ENCODE measurements around the gene ALG1L2. TPM values are rescaled to one million over a fixed set of nuclear protein-coding genes. Genes with fewer than 3 reads are reported as not detected.

Gene ALG1L2
- total and polyA plus RNA-seq, 2 of the 4 experiments (the other 2 are of a cell fraction), result not detected

DNA sequence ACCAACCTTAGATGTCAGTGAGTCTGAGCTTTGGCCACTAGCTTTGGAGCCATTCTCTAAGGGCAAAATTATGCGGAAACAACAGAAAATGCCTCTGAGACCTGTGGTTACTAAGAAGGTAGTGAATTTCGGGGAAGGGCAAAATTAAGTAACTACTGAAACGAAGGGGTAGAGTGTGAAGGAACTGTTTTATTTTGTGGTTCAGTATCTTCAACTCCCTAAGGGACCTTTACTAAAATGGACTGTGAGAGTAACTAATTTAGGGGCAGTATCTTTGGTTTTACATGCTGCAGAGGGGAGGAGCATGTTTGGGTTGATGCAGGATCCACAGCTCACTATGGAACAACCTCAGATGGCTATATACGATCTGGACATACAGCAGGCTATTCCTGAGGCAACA is 8.0 kb upstream of the ALG1L2 start:
- Histone ChIP-seq H2BK5ac (ENCODE audit: low read depth, low read length, poor library complexity, severe bottlenecking) (no peak overlapping the region), H4K5ac (ENCODE audit: low read depth, low read length) (no peak overlapping the region), H2BK15ac (ENCODE audit: low read depth, low read length) (no peak overlapping the region), H3K4ac (ENCODE audit: low read depth, low read length) (no peak overlapping the region), H3K27ac (ENCODE audit: insufficient read depth, low read length) (no peak overlapping the region), H3K9ac (ENCODE audit: low read depth, low read length) (no peak overlapping the region), H3K79me1 (ENCODE audit: low read depth in 1 of 2, low read length in 2 of 2) (no peaks in the 10 kb centered on the region), H3K4me2 (ENCODE audit: low read depth, low read length) (no peak overlapping the region), H2AK9ac (replicated peaks; ENCODE audit: low read depth, low read length, poor library complexity) (no peak overlapping the region), H2BK20ac (ENCODE audit: low read depth, low read length) (no peak overlapping the region), H4K91ac (ENCODE audit: insufficient read depth, low read depth, low read length) (no peak overlapping the region), H3K36me3 (ENCODE audit: control insufficient read depth, insufficient read depth, low read length) (no peaks in the 10 kb centered on the region), H2AFZ (replicated peaks; ENCODE audit: low read length, poor library complexity) (no peak overlapping the region), H2AK5ac (ENCODE audit: low read depth, low read length) (no peak overlapping the region), H4K20me1 (ENCODE audit: insufficient read depth, low read length) (no peaks in the 10 kb centered on the region), H3K23ac (ENCODE audit: low read depth, low read length) (no peak overlapping the region), H3K9me3 (ENCODE audit: control insufficient read depth, insufficient read depth, low read length) (no peaks in the 10 kb centered on the region), H3K18ac (ENCODE audit: low read depth, low read length) (no peak overlapping the region), H3K9me1 (ENCODE audit: insufficient read depth, low read length) (no peaks in the 10 kb centered on the region), H3K4me1 (ENCODE audit: control insufficient read depth, insufficient read depth, low read length) (no peaks in the 10 kb centered on the region), H3K14ac (replicated peaks; ENCODE audit: low read depth, low read length) (no peak overlapping the region), H3K4me3 (ENCODE audit: insufficient read depth, low read depth, low read length) (no peak overlapping the region), H3K27me3 (ENCODE audit: control insufficient read depth, insufficient read depth, low read length) (no peaks in the 10 kb centered on the region; the same call in 1 of the 2 replicates), H3K56ac (ENCODE audit: extremely low read depth, insufficient read depth, low read length) (no peak overlapping the region), H2BK120ac (ENCODE audit: low read depth, low read length) (no peak overlapping the region), H4K8ac (ENCODE audit: low read depth in 2 of 2, low read length in 2 of 2) (no peak overlapping the region)
- in situ Hi-C loops (cut with MboI; ENCODE audit: low sequenced_read_pairs) (no loop called here), intact Hi-C loops (cut with micrococcal nuclease) (no loop called here), dilution Hi-C loops (cut with HindIII; ENCODE audit: low sequenced_read_pairs, unreplicated experiment) (no loop called here)
- no peak for DNase-seq
- BruUV-seq (replicated peaks), result no TSS peak
- ChIA-PET CTCF (no interaction called here), POLR2A (ENCODE audit: unreplicated experiment) (no interaction called here)
- no CpG with 5 or more reads among the region's 4 CpGs for WGBS, 2 experiments (ENCODE audit: extremely low coverage in 2 of 2, insufficient read length in 1 of 2)
- TF ChIP-seq CEBPB (IDR thresholded peaks at IDR 0.05; ENCODE audit: low read depth, low read length) (no peak), POLR2A (IDR thresholded peaks at IDR 0.05; ENCODE audit: low read depth, low read length) (no peak), CHD1 (IDR thresholded peaks at IDR 0.05; ENCODE audit: low read depth, low read length) (no peak), BHLHE40 (IDR thresholded peaks at IDR 0.05; ENCODE audit: low read depth, low read length) (no peak), MAFK (IDR thresholded peaks at IDR 0.05; ENCODE audit: low read depth, low read length) (no peak), RCOR1 (IDR thresholded peaks at IDR 0.05; ENCODE audit: insufficient replicate concordance, low read length) (no peak), SMC3 (IDR thresholded peaks at IDR 0.05; ENCODE audit: low read depth, low read length) (no peak), NFE2L2 (IDR thresholded peaks at IDR 0.05; ENCODE audit: low read depth, low read length) (no peak), MXI1 (IDR thresholded peaks at IDR 0.05; ENCODE audit: borderline replicate concordance, low read depth, low read length) (no peak), RAD21 (IDR thresholded peaks at IDR 0.05; ENCODE audit: low read length) (no peak)
- TF ChIP-seq, protein P1, sequence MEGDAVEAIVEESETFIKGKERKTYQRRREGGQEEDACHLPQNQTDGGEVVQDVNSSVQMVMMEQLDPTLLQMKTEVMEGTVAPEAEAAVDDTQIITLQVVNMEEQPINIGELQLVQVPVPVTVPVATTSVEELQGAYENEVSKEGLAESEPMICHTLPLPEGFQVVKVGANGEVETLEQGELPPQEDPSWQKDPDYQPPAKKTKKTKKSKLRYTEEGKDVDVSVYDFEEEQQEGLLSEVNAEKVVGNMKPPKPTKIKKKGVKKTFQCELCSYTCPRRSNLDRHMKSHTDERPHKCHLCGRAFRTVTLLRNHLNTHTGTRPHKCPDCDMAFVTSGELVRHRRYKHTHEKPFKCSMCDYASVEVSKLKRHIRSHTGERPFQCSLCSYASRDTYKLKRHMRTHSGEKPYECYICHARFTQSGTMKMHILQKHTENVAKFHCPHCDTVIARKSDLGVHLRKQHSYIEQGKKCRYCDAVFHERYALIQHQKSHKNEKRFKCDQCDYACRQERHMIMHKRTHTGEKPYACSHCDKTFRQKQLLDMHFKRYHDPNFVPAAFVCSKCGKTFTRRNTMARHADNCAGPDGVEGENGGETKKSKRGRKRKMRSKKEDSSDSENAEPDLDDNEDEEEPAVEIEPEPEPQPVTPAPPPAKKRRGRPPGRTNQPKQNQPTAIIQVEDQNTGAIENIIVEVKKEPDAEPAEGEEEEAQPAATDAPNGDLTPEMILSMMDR (conservative IDR thresholded peaks at IDR 0.05; ENCODE audit: low read depth, low read length), result no peak
- ATAC-seq (ENCODE audit: low read depth), result no peak
